ENCODE data around the gene FOXF2.

- TF ChIP-seq, protein P1, sequence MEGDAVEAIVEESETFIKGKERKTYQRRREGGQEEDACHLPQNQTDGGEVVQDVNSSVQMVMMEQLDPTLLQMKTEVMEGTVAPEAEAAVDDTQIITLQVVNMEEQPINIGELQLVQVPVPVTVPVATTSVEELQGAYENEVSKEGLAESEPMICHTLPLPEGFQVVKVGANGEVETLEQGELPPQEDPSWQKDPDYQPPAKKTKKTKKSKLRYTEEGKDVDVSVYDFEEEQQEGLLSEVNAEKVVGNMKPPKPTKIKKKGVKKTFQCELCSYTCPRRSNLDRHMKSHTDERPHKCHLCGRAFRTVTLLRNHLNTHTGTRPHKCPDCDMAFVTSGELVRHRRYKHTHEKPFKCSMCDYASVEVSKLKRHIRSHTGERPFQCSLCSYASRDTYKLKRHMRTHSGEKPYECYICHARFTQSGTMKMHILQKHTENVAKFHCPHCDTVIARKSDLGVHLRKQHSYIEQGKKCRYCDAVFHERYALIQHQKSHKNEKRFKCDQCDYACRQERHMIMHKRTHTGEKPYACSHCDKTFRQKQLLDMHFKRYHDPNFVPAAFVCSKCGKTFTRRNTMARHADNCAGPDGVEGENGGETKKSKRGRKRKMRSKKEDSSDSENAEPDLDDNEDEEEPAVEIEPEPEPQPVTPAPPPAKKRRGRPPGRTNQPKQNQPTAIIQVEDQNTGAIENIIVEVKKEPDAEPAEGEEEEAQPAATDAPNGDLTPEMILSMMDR (IDR thresholded peaks at IDR 0.05) = no peak
- TF ChIP-seq POLR2A (IDR thresholded peaks at IDR 0.05) = no peak
- TF ChIP-seq EP300 (IDR thresholded peaks at IDR 0.05) = no peak
Observed at GRCh38 chr6:1363298-1363697, 26.1 kb upstream of the FOXF2 start.
